ENCODE results near the gene DAB1. TPM values are rescaled to one million over a fixed set of nuclear protein-coding genes. Genes with fewer than 3 reads are reported as not detected.

Gene DAB1
- total RNA-seq, 1 donor = 0.45 TPM

- no peak for DNase-seq (ENCODE audit: low read depth)
- TF ChIP-seq CTCF (IDR thresholded peaks at IDR 0.05; ENCODE audit: insufficient read depth, low read length) = no peak
- H3K4me3 ChIP-seq (ENCODE audit: low read depth, low read length) = no peak overlapping the region
These were observed 377.4 kb downstream of the DAB1 start for GRCh38 chr1:57046462-57046861.

- no peak for DNase-seq (ENCODE audit: low read depth)
These were observed 382.0 kb downstream of the DAB1 start for GRCh38 chr1:57041901-57042300.

GRCh38 chr1:57040811-57041210, 383.0 kb downstream of the DAB1 start:
- DNase-seq (ENCODE audit: low read depth) = no peak
- H3K4me3 ChIP-seq (ENCODE audit: low read depth, low read length) = no peak overlapping the region
- no peak for TF ChIP-seq CTCF (IDR thresholded peaks at IDR 0.05; ENCODE audit: insufficient read depth, low read length)

More at GRCh38 chr1:57041901-57042300, 382.0 kb downstream of the DAB1 start:
- no peak overlapping the region for H3K4me3 ChIP-seq (ENCODE audit: low read depth, low read length)
- TF ChIP-seq CTCF (IDR thresholded peaks at IDR 0.05; ENCODE audit: insufficient read depth, low read length) = no peak

DNA sequence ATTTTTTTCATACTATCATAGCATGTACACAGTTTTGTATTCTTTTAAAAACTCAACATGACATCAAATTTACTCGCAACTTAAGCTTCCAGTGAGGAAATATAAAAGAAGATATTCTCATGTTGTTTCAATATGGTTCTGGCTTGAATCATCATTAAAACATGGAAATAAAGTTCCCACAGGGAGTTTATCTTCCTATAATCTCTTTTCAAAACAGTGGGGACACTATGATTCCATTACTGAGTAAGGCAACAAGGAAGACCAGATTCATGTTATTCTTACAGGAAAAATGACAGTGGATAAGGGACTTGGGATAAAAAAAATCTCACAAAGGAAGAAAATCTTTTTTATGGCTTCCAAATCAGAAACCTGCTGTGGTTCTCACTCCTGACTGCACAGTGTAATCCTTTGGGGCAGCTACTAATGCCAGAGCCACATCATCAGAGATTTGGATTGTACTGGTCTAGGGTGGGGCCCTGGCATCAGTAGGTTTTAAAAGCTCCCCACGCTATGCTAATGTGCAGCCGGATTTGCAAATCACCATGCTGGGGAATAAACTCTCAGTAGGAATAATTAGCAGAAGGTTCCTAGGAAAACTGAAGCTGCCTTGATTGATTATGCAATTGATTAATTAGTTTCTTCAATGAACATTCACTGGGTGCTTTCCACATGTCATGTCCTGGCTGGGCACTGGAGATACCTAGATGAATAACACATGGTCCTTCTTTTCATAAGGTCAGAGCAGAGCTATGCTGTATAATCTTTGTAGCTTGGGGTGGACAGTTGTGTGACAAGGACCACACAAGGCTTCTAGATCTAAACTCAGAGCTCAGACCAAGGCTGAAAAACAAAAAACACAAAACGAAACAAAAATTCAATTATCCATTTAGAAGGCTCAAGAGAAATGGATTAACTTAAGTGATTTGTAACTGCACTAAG, 386.9 kb downstream of the DAB1 start:
- TF ChIP-seq CTCF (IDR thresholded peaks at IDR 0.05; ENCODE audit: insufficient read depth, low read length) = no peak
- no peak overlapping the region for H3K4me3 ChIP-seq (ENCODE audit: low read depth, low read length)
- peak; percentile 21 for DNase-seq (ENCODE audit: low read depth)

GRCh38 chr1:57034713-57035112, 389.1 kb downstream of the DAB1 start:
- no peak overlapping the region for H3K4me3 ChIP-seq (ENCODE audit: low read depth, low read length)
- DNase-seq (ENCODE audit: low read depth) = no peak
- no peak for TF ChIP-seq CTCF (IDR thresholded peaks at IDR 0.05; ENCODE audit: insufficient read depth, low read length)

DNA sequence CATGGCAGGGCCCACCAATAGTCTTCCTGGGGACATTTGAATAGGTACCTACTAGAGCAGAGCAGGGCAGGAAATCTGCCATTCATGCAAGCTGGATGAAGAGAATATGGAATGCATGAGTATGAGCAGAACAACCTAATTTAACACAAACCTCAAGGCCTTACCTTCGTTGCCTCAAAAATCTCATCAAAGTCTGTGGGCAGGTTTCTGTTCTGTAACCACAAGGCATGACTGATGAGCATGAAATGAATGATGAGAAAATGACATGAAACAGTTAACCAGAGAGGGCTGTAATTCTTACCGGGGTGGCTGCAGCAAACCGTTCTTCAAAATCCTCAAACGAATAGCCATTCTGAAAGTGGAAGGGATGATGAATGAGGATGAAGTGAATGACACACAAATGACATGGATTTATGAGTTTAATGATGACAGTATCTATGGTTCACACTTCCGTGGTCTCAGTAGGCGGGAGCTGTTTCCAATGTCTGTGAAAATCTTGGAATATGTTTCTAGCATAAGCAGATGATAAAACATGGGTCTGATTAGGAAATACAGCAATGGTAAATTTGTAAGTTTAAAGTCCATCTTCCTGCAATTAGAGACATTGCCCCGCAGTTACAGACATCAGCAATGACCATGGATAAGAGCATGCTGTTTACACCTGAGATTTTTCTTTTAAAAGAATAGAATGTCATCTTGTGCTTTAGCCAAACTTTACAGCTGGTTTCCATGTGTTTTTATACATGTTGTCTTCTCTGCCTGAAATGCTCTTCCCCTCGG, 390.4 kb downstream of the DAB1 start:
- no peak overlapping the region for H3K4me3 ChIP-seq (ENCODE audit: low read depth, low read length)
- no peak for DNase-seq (ENCODE audit: low read depth)
- no peak for TF ChIP-seq CTCF (IDR thresholded peaks at IDR 0.05; ENCODE audit: insufficient read depth, low read length)

Data from fibroblast of the aortic adventitia (primary cell).